Endothelial cell of umbilical vein (primary cell): Measurements from ENCODE around the gene GPR155.

Experiments
- CTCF ChIP-seq, 2 donors: IDR thresholded peaks; 1 replicate in 1 of 2; 2 replicates in 1 of 2; pipeline ENCODE4 v1.5.1; 2011; ENCODE audit warnings: low read length in 2 of 2, mild to moderate bottlenecking in 2 of 2, moderate library complexity in 2 of 2, control low read depth in 1 of 2, inconsistent platforms in 1 of 2, low read depth in 1 of 2; ENCODE audit not compliant: insufficient read depth in 1 of 2; ENCODE audit errors: extremely low read depth in 1 of 2
- EZH2 ChIP-seq: IDR thresholded peaks from 2 replicates; pipeline ENCODE4 v1.6.1; 2012; ENCODE audit warnings: borderline replicate concordance, low read depth, mild to moderate bottlenecking, moderate library complexity, low read length, inconsistent platforms; ENCODE audit not compliant: severe bottlenecking
- FOS ChIP-seq: IDR thresholded peaks from 2 replicates; pipeline ENCODE4 v1.6.1; 2011; ENCODE audit warnings: mild to moderate bottlenecking, low read length, moderate library complexity, borderline replicate concordance; ENCODE audit not compliant: insufficient read depth
- GATA2 ChIP-seq: IDR thresholded peaks from 2 replicates; pipeline ENCODE4 v1.7.0; 2011; ENCODE audit warnings: low read depth, mild to moderate bottlenecking, moderate library complexity, mixed read lengths, low read length; ENCODE audit not compliant: insufficient read length, insufficient read depth
- JUN ChIP-seq: IDR thresholded peaks from 2 replicates; pipeline ENCODE4 v1.6.1; 2011; ENCODE audit warnings: borderline replicate concordance, low read depth; ENCODE audit not compliant: insufficient read length, insufficient read depth
- MAX ChIP-seq: IDR thresholded peaks from 2 replicates; pipeline ENCODE4 v1.6.1; 2011; ENCODE audit not compliant: insufficient read depth, insufficient read length
- MYC ChIP-seq: IDR thresholded peaks from one replicate; pipeline ENCODE4 v1.6.1; 2011; ENCODE audit warnings: mild to moderate bottlenecking, low read depth, low read length
- POLR2A ChIP-seq: IDR thresholded peaks from 2 replicates; pipeline ENCODE4 v1.6.1; 2012; ENCODE audit warnings: low read depth, mild to moderate bottlenecking, control low read depth, low read length
- POLR2AphosphoS5 ChIP-seq: IDR thresholded peaks from 2 replicates; pipeline ENCODE4 v1.6.1; 2012; ENCODE audit warnings: low read depth, mild to moderate bottlenecking, control low read depth, low read length, moderate library complexity; ENCODE audit not compliant: insufficient read depth

GRCh38 chr2:174397773-174398172 lies 89.1 kb downstream of the GPR155 start:
- TF ChIP-seq EZH2: no peak
- no peak for TF ChIP-seq CTCF (IDR thresholded peaks at IDR 0.05; ENCODE audit: extremely low read depth in 1 of 2, insufficient read depth in 1 of 2, low read depth in 1 of 2, low read length in 2 of 2)
- no peak for TF ChIP-seq MYC
- no peak for TF ChIP-seq POLR2AphosphoS5
- no peak for TF ChIP-seq POLR2A
- no peak for TF ChIP-seq MAX
- TF ChIP-seq JUN: no peak
- no peak for TF ChIP-seq FOS
- no peak for TF ChIP-seq GATA2
